Kidney (tissue), 14 donors: Measurements from ENCODE around the gene HPD. TPM values are rescaled to one million over a fixed set of nuclear protein-coding genes. Genes with fewer than 3 reads are reported as not detected.

Source experiments
- DNase-seq, 5 donors: peaks; one replicate each; pipeline ENCODE4 v3.0.0-alpha.2; 2013 to 2020
- FAIRE-seq: peaks from 2 replicates; lab custom pipeline; 2012; peaks lifted over from hg19 to GRCh38; lab: Jason Lieb, UNC
- H3K27ac ChIP-seq, 2 donors: one replicate each; pipeline ENCODE4 v1.7.0; 2013; ENCODE audit warnings: low read depth in 2 of 2, low read length in 2 of 2, inconsistent platforms in 1 of 2
- H3K27me3 ChIP-seq: one replicate; pipeline ENCODE4 v1.7.1; 2013; ENCODE audit warnings: low read length, inconsistent platforms; ENCODE audit not compliant: control insufficient read depth, insufficient read depth
- H3K36me3 ChIP-seq, 3 donors: one replicate each; pipeline versions ENCODE4 v1.7.0 to v1.7.1; 2013; ENCODE audit warnings: low read length in 3 of 3, control low read depth in 1 of 3, inconsistent platforms in 1 of 3; ENCODE audit not compliant: insufficient read depth in 3 of 3, control insufficient read depth in 2 of 3
- H3K4me1 ChIP-seq, 3 donors: one replicate each; pipeline versions ENCODE4 v1.7.0 to v1.7.1; 2013; ENCODE audit warnings: low read length in 3 of 3, inconsistent platforms in 1 of 3, low read depth in 1 of 3; ENCODE audit not compliant: control insufficient read depth in 2 of 3, insufficient read depth in 2 of 3
- H3K4me3 ChIP-seq, 3 donors: one replicate each; pipeline versions ENCODE4 v1.7.0 to v1.8.1; 2013; ENCODE audit warnings: low read length in 3 of 3, control low read depth in 1 of 3, inconsistent platforms in 1 of 3
- H3K9ac ChIP-seq, 3 donors: one replicate each; pipeline versions ENCODE4 v1.7.0 to v1.7.1; 2013; ENCODE audit warnings: low read length in 3 of 3, control low read depth in 1 of 3, inconsistent platforms in 1 of 3
- H3K9me3 ChIP-seq, 3 donors: one replicate each; pipeline versions ENCODE4 v1.7.0 to v1.7.1; 2013; ENCODE audit warnings: low read length in 3 of 3, control low read depth in 1 of 3, inconsistent platforms in 1 of 3; ENCODE audit not compliant: control insufficient read depth in 2 of 3, insufficient read depth in 1 of 3
- CTCF ChIP-seq: IDR thresholded peaks from 3 replicates; pipeline ENCODE4 v1.5.1; 2012; ENCODE audit warnings: mild to moderate bottlenecking, moderate library complexity, borderline replicate concordance; ENCODE audit not compliant: insufficient read depth; ENCODE audit errors: extremely low read depth
- intact Hi-C: fragments of 100-400 bp; cut with DNase I; formaldehyde crosslinking; loops from one replicate; pipeline ENCODE4 v1.11.1; 2022
- polyA plus RNA-seq: library from polyadenylated mRNA; stranded (reverse); fragments of 350-450 nt; fragmentation: Illumina TruSeq; extraction: RNeasy Lipid Tissue Mini Kit (QIAGEN cat#74804); gene quantifications from one replicate; pipeline ENCODE4 v1.2.3, GENCODE V29; 2014; ENCODE audit warnings: low read depth, low replicate concordance; ENCODE audit not compliant: insufficient read depth
- total RNA-seq: library from RNA; stranded (reverse); fragmentation: NEBNext Ultra II Directional; extraction: Animal tissue kit (Norgen Biotek cat#: 25700); gene quantifications from one replicate; pipeline ENCODE4 v1.2.1, GENCODE V29; 2021
- donor health status: control.
- donor health status: control.
- donor health status: control.
- donor health status: control.
- donor health status: control.
- donor health status: DM: yes; HTN: yes; CAD: no.
- donor health status: Normal renal cell carcinoma (clear cell type).

Gene HPD
- total and polyA plus RNA-seq, 2 donors from 2014 or later = 4.6 to 393 TPM

- TF ChIP-seq CTCF = no peak
- Histone ChIP-seq H3K27ac (no peak overlapping the region), H3K27me3 (no peaks in the 10 kb centered on the region), H3K9me3 (no peaks in the 10 kb centered on the region), H3K4me3 (no peak overlapping the region), H3K36me3 (peaks cover 0 to 2% (median 0%) of the 10 kb centered on the region in 3 donors), H3K4me1 (no peaks in the 10 kb centered on the region), H3K9ac (no peak overlapping the region)
- FAIRE-seq = no peak
- DNase-seq = no peak
- intact Hi-C loops = no loop called here
Observed at GRCh38 chr12:121849665-121850064, 9.0 kb downstream of the HPD start.

- Histone ChIP-seq H3K9ac (no peak overlapping the region), H3K27ac (no peak overlapping the region), H3K36me3 (peaks cover 0 to 2% (median 0%) of the 10 kb centered on the region in 3 donors), H3K9me3 (no peaks in the 10 kb centered on the region), H3K4me1 (no peaks in the 10 kb centered on the region), H3K4me3 (no peak overlapping the region), H3K27me3 (no peaks in the 10 kb centered on the region)
- DNase-seq (no peak), FAIRE-seq (no peak)
- TF ChIP-seq CTCF = no peak
- intact Hi-C loops = no loop called here
Observed at GRCh38 chr12:121849211-121849610, 9.4 kb downstream of the HPD start.

DNA sequence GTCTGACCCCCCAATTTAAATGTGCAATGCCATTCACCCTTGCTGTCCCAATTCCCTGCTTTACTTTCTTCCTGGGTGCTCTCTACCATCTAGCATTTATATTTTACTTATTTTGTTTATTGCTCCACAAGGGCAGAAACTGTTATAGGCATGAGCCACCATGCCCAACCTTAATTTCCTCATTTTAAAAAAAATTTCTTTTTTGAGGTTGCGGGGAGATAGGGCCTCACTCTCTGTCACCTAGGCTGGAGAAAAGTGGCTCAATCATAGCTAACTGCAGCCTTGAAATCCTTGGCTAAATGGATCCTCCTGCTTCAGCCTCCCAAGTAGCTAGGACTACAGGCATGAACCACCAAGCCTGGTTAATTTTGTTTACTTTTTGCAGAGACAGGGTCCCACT is 13.0 kb downstream of the HPD start:
- H3K9ac ChIP-seq = no peak overlapping the region
- FAIRE-seq (no peak), DNase-seq (no peak)
- no peak overlapping the region for H3K4me3 ChIP-seq
- no peaks in the 10 kb centered on the region for H3K9me3 ChIP-seq
- no peaks in the 10 kb centered on the region for H3K27me3 ChIP-seq
- peaks cover 0 to 7% (median 0%) of the 10 kb centered on the region in 3 donors for H3K36me3 ChIP-seq
- no peaks in the 10 kb centered on the region for H3K4me1 ChIP-seq
- intact Hi-C loops = no loop called here
- TF ChIP-seq CTCF = no peak
- H3K27ac ChIP-seq = no peak overlapping the region
